CD4-positive, CD25-positive, alpha-beta regulatory T cell (primary cell): ENCODE measurements around the gene HAP1. TPM values are rescaled to one million over a fixed set of nuclear protein-coding genes. Genes with fewer than 3 reads are reported as not detected.
A peak's percentile ranks its signal among the peaks of the same experiment; 100 is the strongest.
"Not testable (repeated sequence)": the region's sequence is repeated elsewhere in the genome, so short reads cannot be mapped to it uniquely, and the experiment has no call there.

ENCODE experiments used
- ATAC-seq, 2 donors: fragments of 150-1000 bp; cut with Tn5 transposase; one replicate each; pipeline ENCODE4 v1.10.0; 2021; ENCODE audit warnings: low read depth in 2 of 2, moderate number of reproducible peaks in 2 of 2, moderate library complexity in 1 of 2
- DNase-seq, 3 donors: peaks; one replicate each; pipeline versions ENCODE4 v3.0.0 to v3.0.0-alpha.2; 2012 to 2022; ENCODE audit warnings: mixed read lengths in 1 of 3
- H3K27ac ChIP-seq: one replicate; pipeline ENCODE4 v1.7.0; 2013; ENCODE audit warnings: mild to moderate bottlenecking, low read length; ENCODE audit not compliant: insufficient read depth, poor library complexity, severe bottlenecking
- H3K27me3 ChIP-seq: one replicate; pipeline ENCODE4 v1.7.0; 2013; ENCODE audit warnings: low read length; ENCODE audit not compliant: control insufficient read depth, insufficient read depth
- H3K36me3 ChIP-seq: one replicate; pipeline ENCODE4 v1.7.0; 2013; ENCODE audit warnings: mild to moderate bottlenecking, low read length, moderate library complexity; ENCODE audit not compliant: control insufficient read depth, insufficient read depth
- H3K4me1 ChIP-seq: 2 replicates; pipeline ENCODE4 v1.7.0; 2013; ENCODE audit warnings: mild to moderate bottlenecking, low read length; ENCODE audit not compliant: insufficient read depth, control insufficient read depth, poor library complexity, severe bottlenecking
- H3K4me3 ChIP-seq: one replicate; pipeline ENCODE4 v1.7.0; 2013; ENCODE audit warnings: low read depth, mild to moderate bottlenecking, low read length, moderate library complexity
- H3K9me3 ChIP-seq, 2 experiments: 1 replicate in 1 of 2; 2 replicates in 1 of 2; pipeline ENCODE4 v1.7.0; 2013; ENCODE audit warnings: low read length in 2 of 2, mild to moderate bottlenecking in 1 of 2, moderate library complexity in 1 of 2; ENCODE audit not compliant: control insufficient read depth in 2 of 2
- H3K27ac Mint-ChIP-seq, 3 donors: one replicate each; pipeline ENCODE4 v1.8.0; 2020 to 2022; ENCODE audit warnings: mild to moderate bottlenecking in 3 of 3, mixed read lengths in 3 of 3, moderate library complexity in 2 of 3
- H3K27me3 Mint-ChIP-seq: one replicate; pipeline ENCODE4 v1.8.0; 2022; ENCODE audit warnings: mild to moderate bottlenecking, mixed read lengths
- H3K36me3 Mint-ChIP-seq: one replicate; pipeline ENCODE4 v1.8.0; 2020; ENCODE audit warnings: mixed read lengths
- H3K4me1 Mint-ChIP-seq, 4 donors: one replicate each; pipeline ENCODE4 v1.8.0; 2020 to 2022; ENCODE audit warnings: mixed read lengths in 4 of 4, mild to moderate bottlenecking in 1 of 4
- H3K4me3 Mint-ChIP-seq, 4 donors: one replicate each; pipeline ENCODE4 v1.8.0; 2020 to 2022; ENCODE audit warnings: mild to moderate bottlenecking in 4 of 4, mixed read lengths in 4 of 4, moderate library complexity in 3 of 4
- H3K9me3 Mint-ChIP-seq, 7 donors: one replicate each; pipeline ENCODE4 v1.8.0; 2020 to 2022; ENCODE audit warnings: mixed read lengths in 7 of 7, mild to moderate bottlenecking in 3 of 7, moderate library complexity in 2 of 7
- polyA plus RNA-seq, 4 donors: library from polyadenylated mRNA; unstranded; fragments of 300-500 nt; fragmentation: Illumina TruSeq; gene quantifications; one replicate each; pipeline ENCODE4 v1.2.3, GENCODE V29; 2021
- total RNA-seq: library from RNA; stranded (reverse); gene quantifications from one replicate; pipeline ENCODE4 v1.2.3, GENCODE V29; 2022

Gene HAP1
- total and polyA plus RNA-seq, 5 donors from 2014 or later: 0.35 to 2.1 (median 0.62) TPM

GRCh38 chr17:41700843-41701242, 33.6 kb downstream of the HAP1 start:
- H3K36me3 ChIP-seq, ATAC-seq, H3K27me3 ChIP-seq, DNase-seq, H3K9me3 Mint-ChIP-seq, H3K27me3 Mint-ChIP-seq, H3K36me3 Mint-ChIP-seq, H3K9me3 ChIP-seq: not testable (repeated sequence)
- Histone ChIP-seq H3K4me1 (peaks cover 28% of the 10 kb centered on the region), H3K27ac (peak overlapping the region; percentile 60), H3K4me3 (peak overlapping the region; percentile 64)
- H3K4me3 Mint-ChIP-seq: peak overlapping the region in 3 of 4 donors; percentile 28 to 69 (median 61)
- peaks cover 7 to 30% (median 19%) of the 10 kb centered on the region in 4 donors for H3K4me1 Mint-ChIP-seq
- H3K27ac Mint-ChIP-seq: peak overlapping the region; percentile 53 to 93 (median 63)

GRCh38 chr17:41697122-41697962, 37.1 kb downstream of the HAP1 start:
- Mint-ChIP-seq H3K36me3 (peaks cover 19% of the 10 kb centered on the region), H3K27me3 (peaks cover 9% of the 10 kb centered on the region), H3K9me3 (no peaks in the 10 kb centered on the region), H3K27ac (no peak overlapping the region), H3K4me1 (peaks cover 12 to 38% (median 29%) of the 10 kb centered on the region in 4 donors), H3K4me3 (no peak overlapping the region)
- peaks cover 27% of the 10 kb centered on the region for H3K36me3 ChIP-seq
- H3K4me3 ChIP-seq: no peak overlapping the region
- DNase-seq (no peak), ATAC-seq (no peak)
- H3K27me3 ChIP-seq: no peaks in the 10 kb centered on the region
- no peaks in the 10 kb centered on the region for H3K9me3 ChIP-seq
- H3K4me1 ChIP-seq: peaks cover 28% of the 10 kb centered on the region
- no peak overlapping the region for H3K27ac ChIP-seq

GRCh38 chr17:41695954-41696757, 38.3 kb downstream of the HAP1 start:
- Mint-ChIP-seq H3K27ac (peak overlapping the region; percentile 58 to 86 (median 75)), H3K36me3 (peaks cover 31% of the 10 kb centered on the region), H3K4me3 (peak overlapping the region in 3 of 4 donors; percentile 28 to 88 (median 80)), H3K9me3 (no peaks in the 10 kb centered on the region), H3K4me1 (peaks cover 15 to 38% (median 30%) of the 10 kb centered on the region in 4 donors), H3K27me3 (peaks cover 9% of the 10 kb centered on the region)
- ATAC-seq (peak; percentile 52 to 56), DNase-seq (peak; percentile 70 to 87 (median 79))
- H3K36me3 ChIP-seq: peaks cover 39% of the 10 kb centered on the region
- no peak overlapping the region for H3K4me3 ChIP-seq
- peaks cover 22% of the 10 kb centered on the region for H3K4me1 ChIP-seq
- H3K27ac ChIP-seq: no peak overlapping the region
- no peaks in the 10 kb centered on the region for H3K27me3 ChIP-seq
- no peaks in the 10 kb centered on the region for H3K9me3 ChIP-seq

- DNase-seq (peak in 1 of 3 donors; percentile 22), ATAC-seq (no peak)
- Mint-ChIP-seq H3K36me3 (peaks cover 40% of the 10 kb centered on the region), H3K4me3 (peak overlapping the region in 2 of 4 donors; percentile 15 to 26), H3K4me1 (peaks cover 11 to 42% (median 30%) of the 10 kb centered on the region in 4 donors), H3K27me3 (peaks cover 13% of the 10 kb centered on the region), H3K27ac (no peak overlapping the region), H3K9me3 (no peaks in the 10 kb centered on the region)
- no peaks in the 10 kb centered on the region for H3K9me3 ChIP-seq
- H3K4me1 ChIP-seq: peaks cover 25% of the 10 kb centered on the region
- no peak overlapping the region for H3K4me3 ChIP-seq
- H3K27me3 ChIP-seq: no peaks in the 10 kb centered on the region
- H3K27ac ChIP-seq: no peak overlapping the region
- peaks cover 48% of the 10 kb centered on the region for H3K36me3 ChIP-seq
Measured at GRCh38 chr17:41695134-41695661, 39.2 kb downstream of the HAP1 start.

- H3K36me3 Mint-ChIP-seq: peaks cover 48% of the 10 kb centered on the region
- H3K9me3 Mint-ChIP-seq: no peaks in the 10 kb centered on the region
- DNase-seq (peak in 1 of 3 donors; percentile 48), ATAC-seq (no peak)
- no peak overlapping the region for H3K4me3 ChIP-seq
- peak overlapping the region in 3 of 4 donors; percentile 48 to 100 (median 61) for H3K4me3 Mint-ChIP-seq
- H3K27ac Mint-ChIP-seq: peak overlapping the region; percentile 26 to 98 (median 92)
- H3K27me3 ChIP-seq: no peaks in the 10 kb centered on the region
- no peaks in the 10 kb centered on the region for H3K9me3 ChIP-seq
- H3K27me3 Mint-ChIP-seq: peaks cover 24% of the 10 kb centered on the region
- peaks cover 15 to 55% (median 40%) of the 10 kb centered on the region in 4 donors for H3K4me1 Mint-ChIP-seq
- peaks cover 36% of the 10 kb centered on the region for H3K4me1 ChIP-seq
- no peak overlapping the region for H3K27ac ChIP-seq
- peaks cover 56% of the 10 kb centered on the region for H3K36me3 ChIP-seq
Measured at GRCh38 chr17:41692722-41693521, 41.5 kb downstream of the HAP1 start.

GRCh38 chr17:41691031-41691777, 43.2 kb downstream of the HAP1 start:
- peaks cover 48% of the 10 kb centered on the region for H3K36me3 Mint-ChIP-seq
- H3K27ac Mint-ChIP-seq: peak overlapping the region; percentile 48 to 98 (median 64)
- Histone ChIP-seq H3K36me3 (peaks cover 56% of the 10 kb centered on the region), H3K27me3 (no peaks in the 10 kb centered on the region), H3K4me1 (peaks cover 36% of the 10 kb centered on the region), H3K27ac (peak overlapping the region; percentile 100), H3K4me3 (peak overlapping the region; percentile 98), H3K9me3 (no peaks in the 10 kb centered on the region)
- H3K27me3 Mint-ChIP-seq: peaks cover 24% of the 10 kb centered on the region
- H3K4me3 Mint-ChIP-seq: peak overlapping the region; percentile 97 to 100 (median 98)
- peak in 1 of 3 donors; percentile 44 for DNase-seq
- no peaks in the 10 kb centered on the region for H3K9me3 Mint-ChIP-seq
- H3K4me1 Mint-ChIP-seq: peaks cover 15 to 52% (median 39%) of the 10 kb centered on the region in 4 donors
- ATAC-seq: no peak
